Kidney tubule cell (primary cell): ENCODE results near the gene TDP2.
"Not testable (repeated sequence)": the region's sequence is repeated elsewhere in the genome, so short reads cannot be mapped to it uniquely, and the experiment has no call there.

ENCODE experiments used
- DNase-seq: peaks from one replicate; pipeline ENCODE4 v3.0.0-alpha.2; 2018; ENCODE audit warnings: low spot score

Gene TDP2

DNA sequence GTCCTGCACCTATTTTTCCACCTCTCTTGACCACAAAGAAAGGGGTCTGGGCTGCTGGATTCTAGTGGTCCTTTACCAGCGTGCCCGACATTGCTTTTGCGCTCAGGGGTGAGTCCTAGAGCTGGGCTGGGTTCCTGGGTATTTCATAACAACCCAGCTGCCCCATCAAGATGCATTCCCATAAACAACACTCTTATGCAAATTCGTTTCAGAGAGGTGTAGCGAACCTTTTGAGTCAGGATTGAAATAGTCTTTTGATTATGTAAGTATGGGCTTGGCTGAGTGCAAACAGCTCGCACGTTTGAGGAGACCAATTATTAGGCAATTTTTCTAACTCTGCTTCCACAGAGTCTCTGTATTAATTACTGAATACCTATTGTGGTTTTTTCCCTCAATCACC, 13.9 kb upstream of the TDP2 start:
- no peak for DNase-seq

DNA sequence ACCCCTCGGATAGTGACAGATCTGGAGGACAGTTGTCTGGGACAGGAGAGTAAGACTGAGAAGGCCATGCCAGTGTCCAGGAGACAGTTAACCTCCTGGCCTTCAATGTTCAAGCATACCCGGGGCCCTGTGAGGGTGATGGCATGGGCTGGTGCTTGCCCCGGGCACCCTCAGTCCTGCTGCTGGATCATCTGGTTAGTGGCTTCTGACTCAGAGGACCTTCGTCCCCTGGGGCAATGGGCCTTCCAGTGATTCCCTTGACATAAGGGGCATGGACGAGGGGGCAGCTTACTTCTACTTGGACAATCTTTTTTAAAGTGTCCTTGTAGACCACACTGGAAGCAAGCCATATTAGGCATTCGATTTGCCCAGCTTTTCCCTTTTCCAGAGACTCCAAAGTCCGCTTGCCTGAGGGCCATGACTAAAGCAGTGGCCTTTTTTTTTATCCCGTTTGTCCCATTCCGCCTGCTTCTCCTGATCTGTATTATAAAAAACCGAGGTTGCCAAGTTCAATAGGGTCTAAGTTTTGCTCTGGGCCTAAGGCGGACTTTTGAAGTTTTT, 12.2 kb upstream of the TDP2 start:
- not testable (repeated sequence) for DNase-seq

DNA sequence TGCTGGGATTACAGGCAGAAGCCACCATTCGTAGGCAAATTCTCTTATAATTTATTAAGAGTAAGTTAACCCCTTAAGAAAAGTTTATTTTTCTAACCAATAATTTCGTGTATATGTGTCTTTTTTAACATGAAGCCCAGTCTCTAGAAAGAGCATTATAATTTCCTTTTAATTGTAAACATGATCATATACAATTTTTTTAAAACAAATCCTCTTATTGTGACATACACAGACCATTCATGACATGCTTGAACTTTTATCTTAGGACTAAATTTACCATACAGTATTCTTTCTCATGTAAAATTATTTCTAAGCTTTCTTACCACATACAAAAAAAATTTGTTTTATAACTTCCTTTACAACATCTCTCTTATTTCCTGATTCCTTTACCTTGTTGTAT, 6.9 kb upstream of the TDP2 start:
- no peak for DNase-seq

DNA sequence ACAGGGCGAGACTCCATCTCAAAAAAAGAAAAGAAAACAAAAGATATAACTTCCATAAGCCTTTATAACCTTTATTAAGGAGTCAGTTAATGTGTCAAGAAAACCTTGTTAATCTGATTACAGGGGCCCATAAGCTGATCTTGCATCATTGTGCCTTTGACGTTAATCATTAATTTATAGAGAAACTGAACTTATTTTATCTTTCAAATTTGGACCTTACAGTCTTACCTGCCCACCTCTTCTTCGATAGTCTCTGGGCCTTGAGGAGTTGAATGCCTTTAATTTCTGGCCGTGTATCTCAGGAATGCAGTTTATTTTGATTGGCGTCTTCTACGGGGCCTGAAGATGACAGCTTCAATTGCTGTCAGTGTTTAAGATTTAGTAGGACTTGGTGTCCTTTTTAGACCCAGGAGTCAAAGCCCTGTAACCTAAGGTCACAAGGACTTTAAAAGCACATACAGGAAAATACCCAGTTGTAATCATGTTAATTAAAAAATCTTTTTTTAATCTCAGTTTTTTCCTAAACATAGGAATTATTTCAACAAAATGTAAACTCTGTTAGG, 6.0 kb upstream of the TDP2 start:
- DNase-seq: no peak

DNA sequence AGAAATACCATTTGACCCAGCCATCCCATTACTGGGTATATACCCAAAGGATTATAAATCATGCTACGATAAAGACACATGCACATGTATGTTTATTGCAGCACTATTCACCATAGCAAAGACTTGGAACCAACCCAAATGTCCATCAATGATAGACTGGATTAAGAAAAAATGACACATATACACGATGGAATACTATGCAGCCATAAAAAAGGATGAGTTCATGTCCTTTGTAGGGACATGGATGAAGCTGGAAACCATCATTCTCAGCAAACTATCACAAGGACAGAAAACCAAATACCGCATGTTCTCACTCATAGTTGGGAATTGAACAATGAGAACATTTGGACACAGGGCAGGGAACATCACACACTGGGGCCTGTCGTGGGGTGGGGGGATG, 4.4 kb upstream of the TDP2 start:
- not testable (repeated sequence) for DNase-seq

DNA sequence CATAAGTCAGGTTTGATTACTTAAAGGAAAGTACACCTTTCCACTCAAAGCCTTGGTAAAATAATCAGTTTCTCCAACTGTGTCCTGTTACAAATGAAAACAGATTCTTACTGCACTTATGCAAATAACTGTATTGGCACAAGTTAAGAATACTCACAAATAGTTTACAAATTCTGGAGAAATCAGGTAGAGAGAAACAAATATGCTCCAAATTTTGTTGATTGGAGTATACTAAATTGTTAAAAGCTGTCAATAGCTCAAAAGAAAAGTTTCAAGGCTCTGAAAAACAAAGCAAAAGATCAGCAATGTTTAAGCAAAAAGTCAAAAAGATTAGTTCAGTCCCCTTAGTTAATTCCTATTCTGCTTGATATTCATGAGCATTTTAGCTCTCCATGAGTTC, 3.8 kb upstream of the TDP2 start:
- DNase-seq: not testable (repeated sequence)

DNA sequence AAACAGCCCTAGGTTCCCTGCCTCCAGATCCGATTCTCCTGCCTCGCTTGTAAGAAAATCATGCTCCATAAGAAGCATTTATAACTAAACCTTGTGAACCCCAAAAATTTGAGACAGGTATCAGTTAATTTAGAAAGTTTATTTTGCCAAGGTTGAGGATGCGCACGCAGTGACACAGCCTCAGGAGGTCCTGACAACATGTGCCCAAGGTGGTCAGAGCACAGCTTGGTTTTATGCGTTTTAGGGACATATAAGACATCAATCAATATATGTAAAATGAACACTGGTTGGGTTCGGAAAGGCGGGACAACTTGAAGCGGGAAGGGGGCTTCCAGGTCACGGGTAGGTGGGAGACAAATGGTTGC, 2.3 kb upstream of the TDP2 start:
- DNase-seq: no peak

DNA sequence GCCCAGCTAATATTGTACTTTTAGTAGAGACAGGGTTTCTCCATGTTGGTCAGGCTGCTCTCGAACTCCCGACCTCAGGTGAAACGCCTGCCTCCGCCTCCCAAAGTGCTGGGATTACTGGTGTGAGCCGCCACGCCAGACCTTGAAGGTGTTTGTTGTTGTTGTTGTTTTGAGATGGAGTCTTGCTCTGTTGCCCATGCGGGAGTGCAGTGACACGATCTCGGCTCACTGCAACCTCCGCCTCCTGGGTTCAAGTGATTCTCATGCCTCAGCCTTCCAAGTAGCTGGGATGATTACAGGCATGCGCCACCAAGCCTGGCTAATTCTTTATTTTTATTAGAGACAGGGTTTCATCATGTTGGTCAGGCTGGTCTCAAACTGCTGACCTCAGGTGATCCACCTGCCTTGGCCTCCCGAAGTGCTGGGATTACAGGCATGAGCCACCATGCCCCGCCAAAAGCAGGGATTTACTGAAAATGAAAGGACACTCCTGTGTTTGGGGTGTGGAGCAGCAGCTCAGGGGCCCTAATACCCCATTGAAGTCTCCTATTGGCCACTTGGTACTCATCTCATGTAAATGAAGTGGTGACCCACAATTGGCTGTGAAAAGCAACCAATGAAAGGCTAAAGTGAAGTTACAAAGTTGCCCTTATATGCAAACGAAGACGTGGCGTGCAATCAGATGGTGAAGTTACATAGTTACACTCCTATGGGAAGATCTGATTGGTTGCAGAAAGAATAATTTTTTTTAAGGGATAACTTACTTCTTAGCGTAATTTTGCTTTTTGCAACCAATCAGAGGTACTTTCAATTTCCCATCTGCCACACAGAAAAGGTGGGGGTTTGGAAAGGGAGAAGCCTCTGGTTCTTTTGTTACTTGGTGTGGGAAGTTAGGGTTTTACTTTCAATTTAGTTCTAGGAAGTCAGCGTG, 1.6 kb upstream of the TDP2 start:
- peak; percentile 29 for DNase-seq

DNA sequence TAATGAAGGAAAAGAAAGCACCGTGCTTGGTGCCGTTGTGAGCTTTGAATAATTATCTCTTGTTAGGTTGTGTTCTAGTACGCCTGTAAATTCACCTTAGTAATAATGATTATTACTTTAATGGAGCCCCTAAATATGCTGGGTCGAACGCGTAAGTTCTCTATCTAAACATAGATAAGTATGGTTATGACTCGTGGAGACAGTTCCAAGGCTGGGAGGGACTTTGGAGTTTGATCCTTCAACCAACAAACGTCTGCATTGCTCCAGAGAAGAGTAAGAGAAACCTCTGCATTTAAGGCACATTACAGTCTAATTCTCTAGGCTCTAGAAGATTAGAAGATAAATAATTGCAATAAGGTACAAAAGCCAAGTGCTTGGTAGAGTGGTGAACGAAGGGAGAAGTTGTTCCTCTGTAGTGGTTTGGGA, 692 bp upstream of the TDP2 start:
- DNase-seq: no peak

DNA sequence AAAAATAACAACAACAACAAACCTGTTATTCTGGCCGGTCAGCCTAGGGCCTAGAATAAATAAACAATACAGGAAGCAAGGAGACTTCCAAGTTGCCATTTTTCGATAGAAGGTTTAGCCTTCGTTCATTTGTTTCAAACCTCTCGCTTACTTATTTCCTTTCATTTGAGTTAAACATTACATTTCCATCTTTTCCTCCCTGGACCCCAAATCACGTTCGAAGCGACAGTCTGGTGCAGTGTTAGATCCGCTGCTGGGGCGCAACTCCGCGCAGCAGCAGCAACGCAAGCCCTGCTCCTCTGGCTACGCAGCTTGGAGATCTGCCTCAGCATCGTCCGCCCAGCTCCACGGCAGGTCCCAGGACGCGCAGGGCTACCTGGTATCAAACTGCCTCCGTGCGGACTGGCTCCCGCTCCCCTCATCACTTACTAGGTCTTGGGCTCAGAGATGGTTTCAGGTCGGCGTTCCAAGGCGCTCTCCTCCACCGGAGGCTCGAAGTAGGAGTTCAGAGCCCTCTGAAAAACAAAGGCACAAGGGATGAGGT, 530 bp downstream of the TDP2 start:
- DNase-seq: peak; percentile 52

DNA sequence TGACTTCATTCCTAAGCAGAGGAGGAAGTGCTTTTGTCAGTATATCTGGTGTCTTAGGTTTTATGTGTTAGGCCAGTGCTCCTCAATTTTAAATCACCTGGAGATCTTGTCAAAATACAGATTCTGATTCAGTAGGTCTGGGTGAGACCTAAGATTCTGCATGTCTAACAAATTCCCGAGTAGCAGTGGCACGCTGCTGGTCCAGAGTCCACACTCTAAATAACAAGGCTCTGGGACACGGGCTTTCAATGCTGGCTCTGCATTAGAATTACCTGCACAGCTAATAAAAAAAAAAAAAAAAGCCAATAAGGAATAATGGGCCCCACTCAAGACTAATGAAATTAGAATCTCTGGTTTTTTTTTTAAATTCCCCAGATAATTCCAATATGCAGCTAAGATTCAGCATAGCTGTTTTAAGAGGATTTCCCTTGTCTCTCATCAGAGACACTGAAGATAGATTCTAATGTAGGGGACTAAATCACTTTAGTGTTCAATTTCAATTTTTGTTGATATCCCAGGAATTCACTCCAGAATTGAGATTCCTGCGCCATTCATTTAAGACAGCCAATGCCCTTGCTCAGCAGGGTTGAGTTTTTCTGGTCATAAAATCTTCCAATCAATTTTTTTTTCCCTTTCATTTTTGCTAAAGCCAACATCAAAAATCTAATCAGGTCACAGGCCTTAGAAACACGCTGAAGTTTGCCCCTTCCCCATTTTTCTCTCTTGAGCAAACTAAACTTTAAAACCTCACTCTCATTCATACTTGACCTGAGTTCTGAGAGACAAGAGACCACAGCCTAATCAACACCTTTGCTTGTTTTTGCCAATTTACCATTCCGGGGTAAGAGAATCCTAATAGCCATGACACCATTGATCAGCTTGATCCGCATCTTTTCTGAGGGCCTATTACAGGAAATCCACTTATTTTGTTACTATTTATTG, 2.4 kb downstream of the TDP2 start:
- DNase-seq: no peak

DNA sequence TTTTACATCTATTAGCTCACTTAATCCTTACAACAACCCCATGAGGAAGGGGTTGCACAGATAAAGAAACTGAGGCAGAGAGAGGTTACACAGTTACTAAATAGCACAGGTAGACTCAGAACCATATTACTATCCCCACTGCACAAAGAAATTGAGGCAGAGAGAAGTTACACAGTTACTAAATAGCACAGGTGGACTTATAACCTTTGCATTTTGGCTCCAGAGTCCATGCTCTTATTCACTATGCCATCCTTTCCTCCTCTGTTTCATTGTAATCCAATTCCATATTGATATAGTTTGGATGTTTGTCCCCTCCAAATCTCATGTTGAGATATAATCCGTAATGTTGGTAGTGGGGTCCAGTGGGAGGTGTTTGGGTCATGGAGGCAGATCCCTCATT, 3.5 kb downstream of the TDP2 start:
- DNase-seq: no peak

DNA sequence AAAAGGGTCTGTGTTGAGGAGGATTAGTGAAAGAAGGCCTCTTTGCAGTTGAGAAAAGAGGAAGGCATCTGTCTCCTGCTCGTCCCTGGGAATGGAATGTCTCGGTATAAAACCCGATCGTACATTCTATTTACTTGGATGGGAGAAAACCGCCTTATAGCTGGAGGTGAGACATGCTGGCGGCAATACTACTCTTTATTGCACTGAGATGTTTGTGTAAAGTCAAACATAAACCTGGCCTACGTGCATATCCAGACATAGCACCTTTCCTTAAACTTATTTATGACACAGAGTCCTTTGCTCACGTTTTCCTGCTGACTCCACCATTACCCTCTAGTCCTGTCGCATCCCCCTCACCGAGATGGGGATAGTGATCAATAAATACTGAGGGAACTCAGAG, 4.5 kb downstream of the TDP2 start:
- no peak for DNase-seq

DNA sequence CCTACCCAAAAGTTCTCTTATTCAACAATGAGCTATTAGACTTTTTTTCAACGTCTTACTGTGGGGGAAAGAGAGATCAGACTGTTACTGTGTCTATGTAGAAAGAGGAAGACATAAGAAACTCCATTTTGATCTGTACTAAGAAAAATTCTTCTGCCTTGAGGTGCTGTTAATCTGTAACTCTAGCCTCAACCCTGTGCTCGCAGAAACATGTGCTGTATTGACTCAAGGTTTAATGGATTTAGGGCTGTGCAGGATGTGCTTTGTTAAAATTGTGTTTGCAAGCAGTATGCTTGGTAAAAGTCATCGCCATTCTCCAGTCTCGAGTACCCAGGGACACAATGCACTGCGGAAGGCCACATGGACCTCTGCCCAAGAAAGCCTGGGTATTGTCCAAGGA, 4.9 kb downstream of the TDP2 start:
- DNase-seq: not testable (repeated sequence)

DNA sequence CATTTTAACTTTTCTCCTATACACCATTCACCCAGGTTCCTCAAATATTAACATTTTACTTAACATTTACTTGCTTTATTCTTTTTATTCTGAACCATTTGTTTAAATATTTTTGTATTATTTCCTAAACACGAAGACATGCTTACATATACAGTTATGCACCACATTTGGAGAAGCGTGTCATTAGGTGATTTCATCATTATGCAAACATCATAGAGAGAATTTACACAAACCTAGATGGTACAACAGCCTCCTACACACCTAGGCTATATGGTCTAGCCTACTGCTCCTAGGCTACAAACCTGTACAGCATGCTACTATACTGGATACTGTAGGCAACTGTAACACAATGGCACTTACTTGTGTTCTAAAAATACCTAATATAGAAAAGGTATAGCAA, 6.6 kb downstream of the TDP2 start:
- DNase-seq: no peak

DNA sequence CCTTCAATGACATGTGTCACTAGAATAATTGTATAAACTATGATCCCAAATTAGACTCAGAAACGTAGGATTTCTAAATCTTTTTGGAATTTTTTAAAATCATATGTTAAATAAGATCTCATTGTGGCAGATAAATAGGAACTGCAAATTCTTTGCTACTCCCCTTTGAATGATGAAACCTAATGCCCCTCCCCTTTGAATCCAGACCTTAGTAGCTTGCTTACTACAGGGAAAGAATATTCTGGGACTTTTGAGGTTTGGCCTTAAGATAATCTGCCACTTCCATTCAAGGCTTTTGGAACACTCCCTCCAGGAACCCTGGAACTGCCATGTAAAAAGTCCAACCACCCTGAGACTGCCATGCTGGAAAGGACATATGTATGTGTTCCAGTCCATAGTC, 7.1 kb downstream of the TDP2 start:
- DNase-seq: no peak

DNA sequence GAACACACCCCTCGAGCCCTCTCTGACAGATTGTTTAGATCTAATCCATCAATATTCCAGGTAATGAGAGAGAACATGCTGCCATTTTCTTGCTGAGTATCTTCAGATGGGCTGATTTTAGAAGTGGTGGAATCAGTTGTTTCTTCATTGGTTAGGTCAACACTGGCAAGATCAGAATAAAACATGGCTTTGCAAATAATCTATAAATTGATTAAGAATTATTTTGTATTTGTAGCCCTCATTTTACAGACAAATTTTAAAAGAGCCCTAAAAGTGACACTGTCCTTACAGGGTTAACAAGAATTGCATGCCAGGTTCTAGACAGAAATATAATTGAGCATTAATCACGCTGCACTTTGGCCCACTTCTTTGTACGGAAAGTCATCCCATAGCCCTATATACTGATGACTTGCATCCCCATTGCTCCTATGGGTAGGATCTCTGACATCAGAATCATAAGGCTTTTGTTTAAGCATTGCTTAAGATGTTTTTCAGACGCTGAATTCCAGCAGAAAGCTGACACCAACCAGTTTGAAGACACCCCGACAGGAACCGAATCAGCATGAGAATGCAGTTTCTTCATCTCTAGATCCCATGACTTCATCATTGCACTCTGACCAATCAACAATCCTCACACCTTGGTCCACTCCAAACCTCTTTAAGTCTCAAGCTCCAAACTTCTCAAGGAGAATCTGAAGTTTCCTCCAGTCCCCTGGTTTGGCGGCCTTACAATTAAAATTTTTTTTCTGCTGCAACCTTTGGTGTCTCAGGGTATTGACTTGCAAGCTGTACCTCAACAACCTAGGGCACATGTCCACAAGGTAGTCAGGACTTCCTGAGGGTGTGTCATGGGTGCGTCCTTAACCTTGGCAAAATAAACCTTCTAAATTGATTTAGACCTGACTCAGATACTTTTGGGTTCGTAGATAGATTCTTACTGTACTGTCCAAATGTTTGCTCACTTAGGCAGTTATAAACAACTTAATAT, 7.8 kb downstream of the TDP2 start:
- DNase-seq: no peak

DNA sequence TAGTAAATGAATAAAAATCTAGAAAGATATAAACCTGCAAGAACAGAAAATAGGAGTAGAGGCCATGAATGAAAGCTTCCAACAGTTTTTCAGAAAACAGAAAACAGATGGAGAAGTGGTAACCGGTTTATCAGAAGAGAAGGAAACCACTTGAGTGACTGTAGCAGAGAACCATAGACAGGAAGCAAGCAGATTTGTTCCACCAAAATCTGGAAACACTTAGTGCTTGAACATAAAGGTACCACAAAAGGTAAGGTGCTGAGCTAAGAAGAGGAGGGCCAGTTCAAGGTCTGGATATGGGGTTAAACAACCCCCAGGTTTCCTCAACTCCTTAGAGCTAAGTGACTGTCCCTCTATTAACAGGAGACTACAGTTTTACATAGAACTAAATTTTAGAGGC, 11.5 kb downstream of the TDP2 start:
- no peak for DNase-seq

DNA sequence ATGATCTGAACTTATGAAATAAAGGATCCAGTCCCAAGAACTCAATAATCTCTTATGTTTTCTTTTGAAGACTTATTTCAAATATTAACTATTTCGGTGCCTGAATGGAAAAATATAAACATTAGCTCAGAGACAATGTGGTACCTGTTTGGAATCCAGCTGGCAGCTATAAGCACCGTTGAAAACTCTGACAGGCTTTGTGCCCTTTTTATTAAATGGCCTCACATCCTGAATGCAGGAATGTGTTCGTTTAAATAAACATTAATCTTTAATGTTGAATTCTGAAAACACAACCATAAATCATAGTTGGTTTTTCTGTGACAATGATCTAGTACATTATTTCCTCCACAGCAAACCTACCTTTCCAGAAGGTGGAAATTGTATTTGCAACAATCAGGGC, 16.3 kb downstream of the TDP2 start:
- no peak for DNase-seq

DNA sequence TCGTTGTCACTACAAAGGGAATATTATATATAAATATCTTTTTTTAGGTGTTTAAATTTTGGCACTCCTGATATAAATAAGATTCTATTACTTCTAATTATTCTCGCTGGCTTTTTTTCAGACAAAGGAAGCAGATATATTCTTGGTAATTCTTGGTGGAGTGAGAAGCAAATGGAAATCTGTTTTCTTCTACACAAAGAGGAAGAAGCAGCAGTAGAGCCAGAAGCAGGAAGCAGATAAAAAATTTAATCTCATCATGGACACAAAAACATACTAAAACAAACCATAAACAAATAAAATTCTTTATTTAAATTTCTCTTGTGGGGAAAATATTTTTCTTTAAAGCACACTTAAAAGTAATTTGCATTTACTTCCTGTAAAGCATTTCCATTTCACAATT, 17.0 kb downstream of the TDP2 start:
- DNase-seq: no peak

DNA sequence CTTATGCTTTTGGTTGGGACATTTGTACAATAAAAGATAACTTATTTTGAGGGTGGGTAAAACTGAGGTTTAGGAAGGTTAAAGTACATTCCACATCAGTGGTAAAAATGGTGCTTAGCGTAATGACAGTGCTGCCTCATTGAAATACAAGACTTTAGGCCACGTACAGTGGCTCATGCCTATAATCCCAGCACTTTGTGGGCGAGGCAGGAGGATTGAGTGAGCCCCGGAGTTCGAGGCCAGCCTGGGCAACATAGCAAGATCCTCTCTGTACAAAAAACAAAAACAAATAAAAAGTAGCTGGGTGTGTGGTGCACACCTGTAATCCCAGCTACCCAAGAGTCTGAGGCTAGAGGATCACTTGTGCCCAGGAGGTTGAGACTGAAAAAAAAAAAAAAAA, 18.4 kb downstream of the TDP2 start:
- DNase-seq: no peak
